Stimulated activated CD8-positive, alpha-beta memory T cell treated with anti-CD3 and anti-CD28 coated beads, Interleukin-4, amount 100 ng/mL, for 4 hours (primary cell): ENCODE results near the gene ELMO2.

Experiments
- DNase-seq, 2 donors: peaks; one replicate each; pipeline ENCODE4 v3.0.0-alpha.2; 2020; ENCODE audit warnings: low read depth in 2 of 2, low spot score in 1 of 2

The ELMO2 gene

DNA sequence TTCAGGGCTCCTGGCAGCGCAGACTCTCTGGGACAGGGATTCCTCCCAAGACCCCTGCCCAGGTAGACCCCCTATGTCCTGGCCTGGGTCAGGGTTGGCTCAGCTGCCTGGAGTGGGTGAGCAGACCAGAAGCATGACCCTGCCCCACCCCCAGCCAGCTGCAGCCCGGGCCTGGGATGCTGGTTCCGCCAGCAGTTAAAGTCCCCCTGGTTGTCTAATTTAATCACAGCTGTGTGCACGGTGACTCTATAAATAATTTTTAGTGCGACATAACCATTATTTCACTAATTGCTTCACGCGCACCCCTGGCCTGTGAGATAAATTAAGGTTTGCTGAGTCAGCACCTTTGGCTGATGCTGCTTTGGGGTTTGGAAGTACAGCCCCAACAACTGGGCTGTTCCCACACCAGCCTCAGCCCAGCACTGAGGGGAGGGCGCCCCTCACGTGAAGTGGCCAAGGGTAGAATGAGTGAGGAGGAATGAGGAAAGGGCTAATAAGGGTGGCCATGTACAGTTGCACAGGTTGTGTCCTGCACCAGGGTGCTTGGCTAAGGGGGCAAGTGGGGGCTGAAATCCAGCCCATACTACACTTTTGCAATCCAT, 72.0 kb downstream of the ELMO2 start:
- no peak for DNase-seq

DNA sequence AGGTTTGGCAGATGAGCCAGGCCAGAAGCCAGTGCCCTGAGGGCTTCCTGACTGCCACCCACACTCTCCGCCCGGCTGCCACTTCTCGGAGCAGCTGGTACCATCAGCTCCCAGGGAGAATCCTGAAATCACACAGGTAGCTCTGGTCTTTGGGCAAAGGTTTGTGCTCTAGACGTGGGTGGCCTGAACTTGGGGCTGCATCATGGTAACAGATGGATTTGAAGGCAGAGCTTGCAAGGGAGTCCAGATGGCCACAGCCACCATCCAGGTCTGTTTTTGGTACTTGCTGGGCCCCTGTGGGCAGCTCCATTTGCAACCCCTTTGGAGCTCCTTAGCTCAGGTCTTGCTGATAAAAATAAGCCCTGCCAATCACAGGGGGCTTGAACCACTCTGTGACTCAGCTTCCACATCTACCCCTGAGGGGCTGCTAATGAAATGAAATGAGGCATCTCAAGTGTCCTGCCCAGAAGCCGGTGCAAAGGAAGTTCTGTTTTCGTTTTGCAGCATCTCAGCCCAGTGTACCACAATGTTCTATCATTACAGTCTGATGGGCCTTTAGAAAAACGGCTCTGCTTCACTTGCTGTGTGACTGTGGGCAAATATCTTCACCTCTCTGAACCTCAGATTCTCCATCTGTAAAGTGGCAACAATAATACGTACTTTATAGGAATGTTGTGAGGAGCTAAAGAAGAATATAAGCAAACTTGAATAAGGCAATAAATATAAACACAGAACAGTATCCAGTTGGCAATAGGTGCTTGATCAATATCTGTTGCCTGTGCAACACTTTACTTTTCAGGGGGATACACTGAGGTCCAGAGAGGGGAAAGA, 73.0 kb downstream of the ELMO2 start:
- no peak for DNase-seq

DNA sequence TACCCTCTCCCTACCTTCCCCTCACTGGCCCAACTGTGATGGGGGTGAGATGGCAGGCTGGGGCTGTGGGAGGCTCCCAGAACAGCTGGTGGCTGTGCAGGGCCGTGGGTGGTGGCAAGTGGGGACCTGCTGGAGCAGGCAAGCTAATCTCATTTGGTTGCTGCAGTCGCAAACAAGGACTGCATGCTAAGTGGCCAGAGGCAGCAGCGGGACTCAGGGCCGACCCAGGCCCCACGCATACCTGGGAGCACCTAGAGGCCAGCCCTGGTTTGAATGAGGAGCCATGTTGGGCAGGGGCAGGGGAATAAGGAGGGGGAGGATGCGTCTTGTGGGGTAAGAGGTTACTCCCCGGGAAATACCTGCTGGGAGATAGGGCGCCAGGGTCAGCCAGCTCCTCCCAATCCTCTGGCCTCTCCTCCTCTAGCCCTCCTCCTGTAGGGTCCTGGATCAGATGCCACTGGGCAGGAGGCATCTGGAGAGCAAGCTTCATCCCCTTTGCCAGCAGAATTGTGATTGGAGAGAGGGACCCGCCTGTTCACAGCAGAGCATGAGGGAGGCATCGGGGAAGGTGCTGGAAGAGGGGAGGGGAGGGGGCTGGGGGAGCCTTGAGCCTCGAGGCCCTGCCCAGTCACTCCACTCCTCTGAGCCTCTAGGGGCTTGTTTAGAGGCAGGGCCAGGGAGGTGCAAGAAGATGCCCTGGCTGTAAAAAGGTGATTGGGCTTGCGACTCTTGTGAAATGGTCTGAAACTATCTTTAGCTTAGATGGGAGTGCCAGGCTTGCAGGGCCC, 73.8 kb downstream of the ELMO2 start:
- DNase-seq: no peak

DNA sequence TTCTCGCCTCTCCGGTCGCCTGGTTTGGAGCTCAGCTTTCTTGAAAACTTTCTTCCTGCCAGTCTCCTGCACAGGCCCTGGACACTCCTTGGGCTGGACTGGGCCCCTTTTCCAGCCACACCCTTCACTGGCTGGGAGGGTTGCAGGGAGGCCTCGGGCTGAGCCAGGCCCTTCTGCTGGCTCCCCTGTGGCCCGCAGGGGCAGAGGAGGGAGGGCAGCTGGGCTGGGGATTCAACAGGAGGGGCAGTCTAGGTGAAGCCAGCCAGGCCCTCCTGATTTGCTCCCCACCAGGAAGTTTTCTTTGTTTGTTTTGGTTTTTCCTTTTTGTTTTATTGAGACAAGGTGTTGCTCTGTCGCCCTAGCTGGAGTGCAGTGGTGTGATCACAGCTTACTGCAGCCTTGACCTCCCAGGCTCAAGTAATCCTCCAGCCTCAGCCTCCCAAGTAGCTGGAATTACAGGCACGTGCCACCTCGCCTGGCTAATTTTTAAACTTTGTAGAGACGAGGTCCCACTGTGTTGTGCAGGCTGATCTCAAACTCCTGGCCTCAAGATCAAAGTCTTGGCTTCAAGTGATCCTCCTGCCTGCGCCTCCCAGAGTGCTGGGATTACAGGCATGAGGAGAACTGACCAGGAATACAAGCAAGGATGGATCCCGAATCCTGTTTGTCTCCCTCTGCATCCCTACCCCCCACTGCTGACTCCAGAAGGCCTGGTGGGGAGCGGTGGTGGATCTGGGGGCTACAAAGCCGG, 74.6 kb downstream of the ELMO2 start:
- DNase-seq: no peak

DNA sequence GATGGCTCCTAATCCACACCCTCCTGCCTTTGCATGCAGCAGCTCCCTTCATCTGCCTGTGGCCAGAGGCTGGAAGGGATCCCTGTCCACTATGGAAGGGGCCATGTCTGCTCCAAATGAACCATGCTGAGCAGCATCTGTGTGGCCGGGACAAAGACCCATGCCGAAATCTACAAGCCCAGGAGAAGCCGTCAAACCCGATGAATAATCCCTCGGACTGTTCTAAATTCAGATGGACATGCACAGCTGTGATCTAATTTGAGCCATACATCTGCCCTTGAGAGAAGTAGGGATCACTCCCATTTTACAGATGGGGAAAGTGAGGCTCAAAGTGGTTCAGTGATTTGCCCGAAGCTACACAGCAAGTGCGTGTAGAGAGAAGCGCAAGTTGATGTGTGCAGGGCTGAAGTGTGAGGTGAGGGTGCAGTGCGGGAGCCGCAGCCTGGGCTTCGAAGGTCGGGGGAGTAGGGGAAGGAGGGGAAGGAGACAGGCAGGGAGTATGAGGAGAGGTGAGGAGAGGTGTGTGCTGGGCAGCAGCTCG, 75.5 kb downstream of the ELMO2 start:
- no peak for DNase-seq

DNA sequence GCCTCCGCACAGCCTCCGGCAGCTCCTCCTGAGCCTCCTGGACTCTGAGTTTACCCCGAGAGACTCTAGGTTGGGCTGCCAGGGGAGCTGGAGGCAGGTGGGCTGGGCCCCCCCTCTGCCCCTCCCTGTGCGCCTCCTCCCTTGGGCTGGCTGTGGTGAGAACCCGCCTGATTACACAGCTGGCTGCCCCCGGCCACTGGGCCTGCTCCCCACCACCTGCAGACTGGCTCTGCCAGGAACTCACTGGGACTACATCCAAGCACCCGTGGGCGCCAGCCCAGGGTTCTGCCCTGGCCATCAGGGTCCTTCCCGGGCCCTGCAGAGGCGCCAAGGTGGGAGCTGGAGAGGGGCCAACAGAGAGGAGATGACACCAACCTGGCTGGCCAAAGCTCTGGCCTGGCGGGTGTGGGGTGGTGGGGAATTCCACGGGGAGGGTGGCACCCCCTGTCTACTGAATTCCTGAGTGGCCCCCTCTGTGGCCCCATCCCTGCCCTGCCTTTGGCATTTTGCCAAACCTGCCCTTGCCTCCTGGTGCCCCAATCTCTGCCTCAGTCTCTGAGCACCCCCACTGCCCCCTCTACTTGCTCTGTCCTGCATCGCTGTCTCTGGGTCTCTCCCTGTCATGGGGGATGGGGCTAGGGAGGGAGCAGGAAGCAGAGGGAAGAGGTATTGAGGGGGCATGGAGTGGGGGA, 76.2 kb downstream of the ELMO2 start:
- no peak for DNase-seq

DNA sequence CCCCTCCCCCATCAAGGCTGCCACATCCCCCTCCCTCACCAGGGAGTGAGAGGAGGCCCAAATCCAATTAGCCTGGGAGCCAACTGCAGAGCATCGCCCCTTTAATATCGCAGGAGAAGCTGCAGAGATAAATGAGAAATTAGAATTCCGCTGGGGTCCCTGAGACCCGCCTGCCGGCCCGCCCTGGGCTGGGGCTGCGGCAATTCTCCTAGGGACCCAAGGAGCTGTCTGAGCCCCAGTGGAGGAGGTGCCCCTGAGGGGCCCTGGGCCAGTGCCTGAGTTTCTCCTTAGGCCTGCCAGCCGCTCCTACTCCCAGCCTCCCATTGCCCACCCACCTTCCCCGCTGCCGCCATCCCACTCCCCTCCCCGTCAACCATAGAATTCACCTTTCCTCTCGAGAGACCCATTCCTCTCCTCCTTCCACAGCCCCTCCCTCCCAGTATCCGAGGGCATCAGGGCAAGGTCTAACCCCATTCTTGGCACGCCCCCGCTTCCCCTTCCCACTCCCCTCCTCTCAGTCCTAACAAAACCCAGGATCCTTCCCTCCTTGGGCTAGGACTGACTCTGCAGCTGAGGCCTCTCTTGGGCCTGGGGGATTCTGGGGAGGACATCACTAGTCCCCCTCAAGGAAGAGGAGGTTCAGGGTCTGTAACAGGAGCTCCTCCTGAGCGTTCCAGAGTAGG, 78.1 kb downstream of the ELMO2 start:
- no peak for DNase-seq

DNA sequence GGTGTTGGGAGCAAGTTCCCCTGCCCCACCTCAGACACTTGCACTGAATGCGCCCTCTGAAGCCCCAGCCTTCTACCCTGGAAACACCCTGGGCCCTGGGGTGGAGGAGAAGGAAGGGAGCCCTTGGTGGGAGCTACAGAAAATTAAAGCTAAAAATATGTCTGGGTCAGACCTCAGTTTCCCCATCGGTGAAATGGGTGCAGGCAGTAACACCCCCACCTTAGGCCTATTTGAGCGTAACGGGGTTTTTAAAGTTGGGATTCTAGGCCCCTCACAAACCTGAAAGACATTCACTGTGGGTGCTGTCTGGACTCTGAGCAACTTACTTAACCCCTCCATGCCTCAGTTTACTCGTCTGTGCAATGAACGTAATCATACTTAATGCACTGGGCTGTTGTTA, 78.9 kb downstream of the ELMO2 start:
- no peak for DNase-seq

DNA sequence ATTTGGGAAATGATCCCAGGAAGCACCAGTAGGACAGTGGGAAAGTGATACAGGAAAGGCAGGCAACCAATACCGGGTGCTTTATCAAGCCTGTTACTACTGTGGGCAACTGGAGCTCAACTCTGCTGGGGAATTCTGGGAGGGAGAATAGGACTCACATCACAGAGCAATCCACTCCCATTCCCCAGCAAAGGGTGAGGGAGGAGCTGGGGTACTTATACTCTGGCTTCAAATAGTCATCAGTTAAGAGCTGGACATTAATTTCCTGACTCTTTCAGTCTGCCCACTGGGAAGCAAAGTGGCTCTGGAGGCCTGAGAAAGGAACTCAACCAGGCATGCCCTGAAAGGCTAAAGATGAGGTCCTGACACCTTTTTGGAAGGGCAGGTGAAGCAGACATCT, 80.6 kb downstream of the ELMO2 start:
- no peak for DNase-seq

DNA sequence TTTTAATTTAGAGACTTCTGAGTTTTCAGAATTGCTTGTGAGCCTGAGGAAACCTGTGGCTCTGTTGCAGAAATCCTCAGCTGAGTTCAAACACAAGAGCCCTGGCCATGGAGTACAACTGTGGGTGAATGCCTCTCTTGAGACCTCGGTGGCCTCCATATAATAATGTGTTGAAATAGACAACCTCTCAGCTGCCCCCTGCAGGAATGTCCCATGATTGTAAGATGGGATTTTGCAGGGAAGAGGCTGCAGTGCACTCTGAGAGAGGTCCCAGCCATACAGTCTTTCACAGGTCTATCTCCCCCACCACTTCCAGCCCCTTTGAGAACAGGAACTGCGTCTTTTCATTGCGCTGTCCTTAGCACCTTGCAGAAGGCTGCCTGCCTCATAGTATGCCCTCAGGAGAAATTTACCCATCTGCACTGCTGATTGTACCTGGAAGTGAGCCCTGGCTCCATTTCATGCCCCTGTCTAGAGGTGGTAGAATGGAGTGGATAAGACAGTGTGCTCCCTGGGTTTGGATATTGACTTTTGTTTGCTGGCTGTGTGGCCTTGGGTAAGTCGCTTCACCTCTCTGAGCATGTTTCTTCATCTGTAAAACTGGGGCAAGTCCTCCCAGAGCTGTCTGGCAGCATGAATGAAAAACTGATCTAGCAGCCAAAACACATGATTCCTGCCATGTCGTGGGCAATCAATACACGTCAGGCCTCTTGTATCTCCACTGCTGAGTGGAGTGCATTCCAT, 81.3 kb downstream of the ELMO2 start:
- DNase-seq: no peak

DNA sequence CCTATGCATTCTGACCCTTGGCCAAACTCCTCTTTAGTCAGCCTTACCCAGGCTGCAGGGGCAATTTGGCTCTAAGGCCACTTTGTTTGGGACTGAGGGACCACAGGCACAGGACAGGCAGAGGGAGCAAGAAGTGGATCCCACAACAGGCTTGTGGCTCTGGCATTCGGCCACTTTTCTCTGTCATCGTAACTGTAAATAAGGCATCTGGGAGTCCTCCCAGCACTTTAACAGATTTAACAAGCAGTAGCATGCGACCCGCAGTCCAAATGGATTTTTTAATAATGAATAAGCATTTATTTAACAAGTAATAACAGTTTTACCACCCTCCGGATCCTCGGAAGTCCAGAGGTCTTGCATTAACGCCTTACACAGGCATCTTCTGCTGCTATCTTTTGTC, 82.0 kb downstream of the ELMO2 start:
- DNase-seq: no peak

DNA sequence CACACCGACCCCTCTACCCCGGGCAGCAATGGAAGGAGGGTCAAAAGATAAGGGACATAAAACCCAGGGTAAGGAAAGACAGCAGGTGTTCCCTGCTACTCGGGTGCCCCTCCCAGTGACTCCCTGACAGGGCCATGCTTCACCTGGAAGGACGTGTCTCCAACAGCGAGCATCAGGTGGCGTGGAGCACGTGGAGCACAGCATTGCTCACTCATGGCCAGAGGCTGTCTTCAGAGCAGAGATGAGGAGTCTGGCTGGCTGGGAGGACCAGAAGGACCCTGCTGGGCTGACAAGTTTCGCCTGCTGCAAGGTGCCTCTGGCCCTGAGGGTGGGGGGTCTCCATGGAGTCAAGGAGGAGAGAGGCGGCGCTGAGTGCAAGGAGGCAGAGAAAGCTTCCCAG, 82.9 kb downstream of the ELMO2 start:
- DNase-seq: no peak

DNA sequence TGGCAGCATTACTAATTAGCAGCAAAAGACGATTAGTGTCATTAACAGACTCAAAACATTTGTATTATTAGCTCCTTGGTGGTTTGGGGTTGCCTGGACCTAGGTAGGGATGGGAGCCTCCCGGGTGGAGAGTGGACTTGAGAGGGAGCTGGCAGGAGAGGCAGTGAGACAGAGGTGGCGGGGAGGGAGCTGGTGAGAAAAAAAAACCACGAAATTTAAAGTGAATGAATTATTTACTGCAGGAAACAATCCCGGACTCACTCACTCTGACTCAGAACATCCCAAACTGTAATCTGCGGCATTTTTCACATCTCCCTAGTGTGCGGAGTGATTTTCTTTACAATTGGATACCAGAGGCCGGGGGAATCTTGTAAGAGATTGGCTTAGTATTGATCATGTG, 83.8 kb downstream of the ELMO2 start:
- DNase-seq: no peak

DNA sequence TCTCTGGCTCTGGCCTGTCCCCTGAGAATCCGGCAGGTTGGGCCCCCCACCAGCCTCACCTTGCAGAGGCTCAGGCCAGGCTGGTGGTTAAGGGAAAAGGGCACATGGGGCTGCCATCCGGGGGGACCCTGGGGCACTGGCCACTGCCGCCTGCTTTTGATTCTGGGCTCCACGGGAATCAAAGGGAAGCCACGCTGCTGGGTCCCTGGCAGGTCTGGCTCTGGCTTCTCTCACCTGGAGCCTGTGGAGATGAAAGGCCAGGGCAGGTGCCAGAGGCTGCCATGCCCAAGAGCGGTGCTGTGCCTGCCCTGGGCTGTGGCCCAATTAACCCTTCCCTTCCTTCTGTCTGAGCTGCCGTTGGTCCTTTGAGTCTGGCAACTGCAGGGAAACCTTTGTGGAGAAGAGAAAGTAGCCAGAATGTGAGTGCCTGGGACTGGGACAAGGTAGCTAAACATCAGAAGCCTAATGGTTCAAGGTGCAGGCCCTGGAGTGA, 88.7 kb downstream of the ELMO2 start:
- no peak for DNase-seq

DNA sequence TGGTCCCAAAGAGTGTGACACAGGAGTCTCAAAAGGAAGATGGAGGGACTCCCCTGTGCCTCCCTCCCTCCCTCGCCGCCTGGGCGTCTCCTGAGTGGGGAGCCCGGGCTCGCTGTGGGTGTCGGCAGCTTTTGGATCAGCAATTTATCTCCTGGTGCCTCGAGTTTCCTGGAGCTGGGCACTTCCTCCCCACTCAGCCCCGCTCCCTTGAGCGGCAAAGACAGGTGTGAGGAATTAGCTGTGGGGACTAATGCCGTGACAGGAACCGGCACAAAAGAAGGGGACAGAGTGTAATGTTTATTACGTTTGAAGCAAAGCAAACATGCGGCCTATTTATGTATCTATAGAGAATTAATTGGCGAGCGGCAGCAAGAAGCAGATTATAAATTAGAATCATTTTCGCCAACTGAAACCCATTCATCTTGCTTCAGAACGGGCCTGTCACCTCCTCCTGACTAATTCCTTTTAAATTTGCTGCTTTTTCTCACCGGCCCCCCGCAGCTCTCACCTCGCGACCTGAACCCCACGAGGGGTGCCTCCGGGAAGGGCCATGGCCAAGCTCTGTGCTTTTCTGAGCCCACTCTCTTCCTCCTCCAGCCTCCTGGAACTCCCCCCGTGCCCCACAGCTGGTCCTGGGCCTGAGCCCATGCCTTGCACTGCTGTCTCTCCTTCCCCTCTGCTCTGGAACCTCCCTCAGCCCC, 89.3 kb downstream of the ELMO2 start:
- DNase-seq: no peak
